DMS53 (cell line): Measurements from ENCODE around the gene ACTR5.

Experiments
- DNase-seq: peaks from one replicate; lab custom pipeline; 2025; lab: John Stamatoyannopoulos, UW

ACTR5 gene

GRCh38 chr20:38748097-38748860 is at the start of gene ACTR5:
Gene ACTR5, plus strand, starts transcription at chr20:38748460. Its CDS starts 19 bp downstream, at chr20:38748479.
- DNase-seq, result peak; percentile 96

DNA sequence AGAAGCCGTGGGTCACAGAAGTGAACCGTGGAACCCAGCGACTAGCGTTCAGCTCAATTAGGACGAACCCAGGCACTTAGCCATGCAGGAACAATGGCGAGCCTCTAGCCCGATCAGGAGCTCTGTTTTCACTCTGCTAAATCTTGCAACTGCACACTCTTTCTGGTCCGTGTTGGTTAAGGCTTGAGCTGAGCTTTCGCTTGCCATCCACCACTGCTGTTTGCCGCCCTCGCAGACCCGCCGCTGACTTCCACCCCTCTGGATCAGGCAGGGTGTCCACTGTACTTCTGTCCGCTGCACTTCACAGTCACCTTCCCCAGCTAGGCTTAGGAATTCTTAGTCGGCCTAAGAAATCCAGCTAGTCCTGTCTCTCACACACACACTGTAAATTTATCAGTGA is 49.7 kb upstream of the ACTR5 start:
- no peak for DNase-seq

- DNase-seq, result no peak
These were observed 48.1 kb upstream of the ACTR5 start for GRCh38 chr20:38700141-38700540.

DNA sequence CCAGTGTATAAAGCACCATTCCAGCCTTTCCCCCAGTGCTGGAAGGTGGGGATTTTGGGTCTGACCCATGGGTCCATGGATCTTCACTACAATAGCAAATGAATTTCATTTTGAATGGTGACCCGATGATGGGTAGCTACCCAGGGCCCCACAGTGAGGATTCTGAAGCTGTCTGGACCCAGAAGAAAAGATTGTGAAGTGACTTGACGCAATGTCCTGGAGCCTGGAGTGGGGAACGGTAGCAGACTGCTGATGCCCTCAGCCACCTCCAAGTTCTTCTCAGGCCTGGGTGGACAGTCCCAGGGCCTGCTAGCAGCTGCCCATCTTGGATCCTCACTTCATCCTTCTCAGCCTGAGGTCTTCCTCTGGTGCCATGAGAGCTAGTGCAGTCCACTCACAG is 47.3 kb upstream of the ACTR5 start:
- no peak for DNase-seq

DNA sequence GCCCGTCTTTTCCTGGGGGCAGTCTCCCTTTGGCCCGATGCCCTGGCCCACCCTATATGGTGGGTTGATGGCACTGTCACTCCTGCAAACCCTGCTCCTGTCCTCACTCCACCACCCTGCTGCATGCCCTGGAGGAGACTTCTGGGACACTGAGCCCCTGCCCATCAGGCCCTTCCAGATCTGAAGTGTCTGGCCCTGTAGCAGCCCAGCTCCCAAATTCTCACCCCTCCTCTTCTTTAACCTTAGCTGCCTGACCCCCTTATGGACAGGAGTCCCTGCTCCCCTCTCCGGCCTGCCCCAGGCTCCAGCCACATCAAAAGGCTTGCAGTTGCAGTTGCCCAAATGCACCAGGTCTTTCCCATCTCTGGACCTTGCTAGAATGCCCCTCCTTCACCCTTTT is 44.7 kb upstream of the ACTR5 start:
- DNase-seq, result no peak

- DNase-seq, result no peak
These were observed 44.1 kb upstream of the ACTR5 start for GRCh38 chr20:38704136-38704535.

DNA sequence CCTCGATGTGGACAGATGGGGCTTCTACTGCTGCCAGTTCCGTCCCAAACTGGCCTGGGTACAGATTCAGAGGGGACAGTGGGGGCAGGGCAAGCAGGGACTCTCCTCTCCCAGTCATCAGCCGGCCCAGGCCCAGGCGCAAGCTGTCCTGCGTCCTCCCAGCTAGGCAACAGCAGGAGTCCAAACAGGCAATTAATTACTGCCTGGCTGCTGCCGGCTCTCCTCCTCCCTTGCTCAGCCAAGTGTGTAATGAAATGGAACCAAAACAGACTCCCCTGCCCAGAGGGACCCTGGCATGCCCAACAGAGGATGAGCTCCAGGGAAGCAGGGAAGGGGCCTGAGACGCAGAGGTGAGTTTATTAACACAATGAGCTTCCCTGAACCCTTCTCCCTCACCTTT is 41.8 kb upstream of the ACTR5 start:
- DNase-seq, result no peak

- DNase-seq, result no peak
These were observed 34.0 kb upstream of the ACTR5 start for GRCh38 chr20:38714308-38714707.

DNA sequence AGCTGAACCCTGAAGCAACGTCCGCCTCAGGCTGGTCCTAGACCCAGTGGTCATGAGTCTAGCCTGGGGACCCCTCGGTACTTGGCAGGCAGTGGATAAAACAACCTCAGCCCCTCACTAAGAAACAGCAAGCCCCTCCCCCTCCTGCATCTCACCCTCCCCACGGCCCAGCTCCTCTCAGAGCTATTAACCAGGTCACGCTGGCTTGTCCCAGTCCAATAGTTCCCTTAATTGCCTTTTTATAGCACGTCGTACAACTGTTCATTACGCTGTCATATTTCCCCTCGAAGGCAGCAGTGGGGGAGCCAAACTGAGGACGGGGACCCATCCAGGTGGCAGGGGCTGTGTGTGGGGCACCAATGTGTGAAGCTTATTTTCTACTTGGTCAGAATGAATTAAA is 32.6 kb upstream of the ACTR5 start:
- no peak for DNase-seq

- no peak for DNase-seq
These were observed 25.6 kb upstream of the ACTR5 start for GRCh38 chr20:38722683-38723016.

- no peak for DNase-seq
These were observed 25.0 kb upstream of the ACTR5 start for GRCh38 chr20:38723017-38723847.

GRCh38 chr20:38723848-38724625 is 24.2 kb upstream of the ACTR5 start, which contains the start of gene SLC32A1:
Gene SLC32A1, plus strand, starts transcription at chr20:38724486. Its CDS starts 239 bp downstream, at chr20:38724725.
- DNase-seq, result no peak

- no peak for DNase-seq
These were observed 23.6 kb upstream of the ACTR5 start for GRCh38 chr20:38724626-38725147.

DNA sequence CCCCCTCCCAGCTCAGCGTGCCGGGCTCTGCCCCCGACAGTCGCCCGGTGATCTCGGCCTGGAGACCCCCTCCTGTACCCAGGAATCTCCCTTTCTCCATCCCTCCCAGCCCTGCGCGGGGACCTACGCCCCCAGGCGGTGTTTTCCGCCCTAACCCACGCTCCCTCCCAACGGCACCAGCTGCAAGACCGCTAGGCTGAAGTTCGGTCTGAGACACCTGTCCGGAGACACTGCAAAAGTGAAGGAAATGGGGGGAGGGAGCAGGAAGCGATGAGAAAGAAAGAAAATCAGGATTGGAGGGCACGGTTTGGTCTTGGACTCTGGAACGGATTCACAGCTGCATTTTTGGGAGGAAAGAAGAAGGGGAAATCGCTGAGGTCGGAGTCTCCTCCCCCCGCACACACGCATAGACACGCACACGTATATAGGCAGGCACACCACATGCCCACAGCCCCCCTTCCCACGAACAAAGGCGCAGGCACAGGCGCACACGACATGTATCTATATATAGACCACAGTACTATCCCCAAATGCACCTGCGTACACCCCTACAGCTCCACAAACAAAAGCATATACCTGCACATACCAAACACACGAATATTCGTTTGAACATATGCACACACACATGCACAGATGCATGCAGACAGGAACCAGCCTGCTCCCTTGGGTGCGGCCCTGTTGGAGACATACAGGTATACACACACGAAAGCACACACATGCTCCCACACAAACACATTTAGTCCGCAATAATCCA is 22.9 kb upstream of the ACTR5 start:
- DNase-seq, result no peak

- DNase-seq, result no peak
These were observed 22.1 kb upstream of the ACTR5 start for GRCh38 chr20:38725931-38726803.

DNA sequence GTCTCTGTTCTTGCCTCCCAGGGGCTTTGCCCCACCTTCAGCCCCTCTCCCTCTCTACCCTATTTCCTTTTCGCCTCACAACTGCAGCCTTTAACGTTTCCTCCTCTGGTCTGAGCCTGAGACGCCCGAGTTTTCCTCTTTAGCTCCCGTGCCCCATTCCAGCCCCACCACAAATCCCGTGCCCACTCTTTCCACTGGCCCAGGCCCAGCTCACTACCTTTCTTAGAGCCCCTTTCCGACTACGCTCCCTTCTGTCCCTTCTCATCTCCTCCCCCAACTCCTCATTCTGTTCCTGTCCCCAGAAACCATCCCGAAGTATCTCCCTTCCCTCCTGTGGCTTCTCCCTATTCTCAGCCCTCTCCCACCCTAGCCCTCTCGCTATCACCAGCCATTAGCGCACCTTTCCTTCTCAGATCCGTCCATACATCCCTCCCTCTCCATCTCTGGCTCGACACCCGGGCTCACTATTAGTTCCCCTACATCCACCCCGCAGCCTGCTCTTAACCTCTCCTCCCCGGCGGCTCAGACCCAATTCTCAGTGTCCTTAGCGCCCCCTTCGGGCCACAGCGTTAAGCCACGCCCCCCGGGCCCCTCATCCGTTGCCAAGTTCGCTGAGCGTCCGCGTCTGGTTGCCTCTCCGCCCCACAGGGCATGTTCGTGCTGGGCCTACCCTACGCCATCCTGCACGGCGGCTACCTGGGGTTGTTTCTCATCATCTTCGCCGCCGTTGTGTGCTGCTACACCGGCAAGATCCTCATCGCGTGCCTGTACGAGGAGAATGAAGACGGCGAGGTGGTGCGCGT is 21.3 kb upstream of the ACTR5 start:
- no peak for DNase-seq

GRCh38 chr20:38727607-38728190 is 20.6 kb upstream of the ACTR5 start:
- no peak for DNase-seq

GRCh38 chr20:38728191-38728781 is 20.0 kb upstream of the ACTR5 start:
- no peak for DNase-seq
